BLaER1 treated with 17β-estradiol and CSF1 and Interleukin-3, amounts not matched to agents 10 nM and 100 nM (cell line): ENCODE results near the gene RAB11FIP3.

Experiments used
- H3K27ac ChIP-seq, 11 experiments: shearing (Covaris generic); formaldehyde crosslinking; 2 replicates each; pipeline ENCODE4 v1.8.1; 2022
- H3K27me3 ChIP-seq, 11 experiments: shearing (Covaris generic); formaldehyde crosslinking; 2 replicates each; pipeline ENCODE4 v1.8.1; 2022
- H3K36me3 ChIP-seq, 11 experiments: shearing (Covaris generic); formaldehyde crosslinking; 2 replicates each; pipeline ENCODE4 v1.8.1; 2022
- H3K4me1 ChIP-seq, 10 experiments: shearing (Covaris generic); formaldehyde crosslinking; 2 replicates each; pipeline ENCODE4 v1.8.1; 2022
- H3K4me2 ChIP-seq, 11 experiments: shearing (Covaris generic); formaldehyde crosslinking; 2 replicates each; pipeline ENCODE4 v1.8.1; 2022
- H3K4me3 ChIP-seq, 10 experiments: shearing (Covaris generic); formaldehyde crosslinking; 2 replicates each; pipeline ENCODE4 v1.8.1; 2022
- H3K9ac ChIP-seq, 11 experiments: shearing (Covaris generic); formaldehyde crosslinking; 2 replicates each; pipeline ENCODE4 v1.8.1; 2022
- H3K9me3 ChIP-seq, 11 experiments: shearing (Covaris generic); formaldehyde crosslinking; replicated peaks in 1 of 11; 2 replicates each; pipeline ENCODE4 v1.8.1; 2022
- H4K20me1 ChIP-seq, 11 experiments: shearing (Covaris generic); formaldehyde crosslinking; 2 replicates each; pipeline ENCODE4 v1.8.1; 2022
- Cebpa-rat ChIP-seq, 11 experiments: shearing (Covaris generic); IDR thresholded peaks; 2 replicates each; pipeline ENCODE4 v1.8.1; 2022

Gene RAB11FIP3

GRCh38 chr16:527015-527903, 101.8 kb downstream of the RAB11FIP3 start, which contains the start of gene CAPN15:
CAPN15 (plus strand) TSS chr16:527712; CDS start chr16:546839, 19,127 bp downstream.
- peak within 1 kb of the TSS; percentile 92 to 100 (median 99) for H3K4me2 ChIP-seq
- peak within 1 kb of the TSS; percentile 90 to 100 (median 97) for H3K9ac ChIP-seq
- peaks cover 32 to 86% (median 77%) of the 10 kb centered on the region in 11 experiments for H4K20me1 ChIP-seq
- TF ChIP-seq Cebpa-rat (IDR thresholded peaks at IDR 0.05): no peak
- H3K4me3 ChIP-seq: peak within 1 kb of the TSS; percentile 92 to 100 (median 98)
- H3K9me3 ChIP-seq: no peaks in the 10 kb centered on the region
- peaks cover 68 to 76% (median 72%) of the 10 kb centered on the region in 10 experiments for H3K4me1 ChIP-seq
- no peaks in the 10 kb centered on the region for H3K27me3 ChIP-seq
- H3K27ac ChIP-seq: peak within 1 kb of the TSS; percentile 89 to 99 (median 95)
- peaks cover 9 to 37% (median 28%) of the 10 kb centered on the region in 11 experiments; a peak in 20 of 22 replicates for H3K36me3 ChIP-seq

- Histone ChIP-seq H3K27me3 (no peaks in the 10 kb centered on the region), H3K9me3 (no peaks in the 10 kb centered on the region), H3K4me2 (peak overlapping the region; percentile 90 to 100 (median 98)), H3K4me1 (peaks cover 66 to 78% (median 70%) of the 10 kb centered on the region in 10 experiments), H4K20me1 (peaks cover 42 to 87% (median 80%) of the 10 kb centered on the region in 11 experiments), H3K36me3 (peaks cover 9 to 36% (median 29%) of the 10 kb centered on the region in 11 experiments; a peak in 20 of 22 replicates), H3K9ac (peak overlapping the region; percentile 90 to 100 (median 97)), H3K4me3 (peak overlapping the region; percentile 92 to 100 (median 98)), H3K27ac (peak overlapping the region; percentile 89 to 99 (median 95))
- TF ChIP-seq Cebpa-rat (IDR thresholded peaks at IDR 0.05): no peak
Observed at GRCh38 chr16:528111-529011, 102.9 kb downstream of the RAB11FIP3 start.

GRCh38 chr16:529012-529575, 103.6 kb downstream of the RAB11FIP3 start:
- peak overlapping the region; percentile 92 to 100 (median 98) for H3K4me3 ChIP-seq
- peak overlapping the region; percentile 90 to 100 (median 97) for H3K9ac ChIP-seq
- peak overlapping the region; percentile 89 to 99 (median 95); a peak in 21 of 22 replicates for H3K27ac ChIP-seq
- H3K4me2 ChIP-seq: peak overlapping the region; percentile 90 to 100 (median 98)
- H3K36me3 ChIP-seq: peaks cover 9 to 43% (median 37%) of the 10 kb centered on the region in 11 experiments; a peak in 20 of 22 replicates
- H3K4me1 ChIP-seq: peaks cover 61 to 78% (median 70%) of the 10 kb centered on the region in 10 experiments
- H3K9me3 ChIP-seq: no peaks in the 10 kb centered on the region
- peaks cover 49 to 90% (median 82%) of the 10 kb centered on the region in 11 experiments for H4K20me1 ChIP-seq
- no peaks in the 10 kb centered on the region for H3K27me3 ChIP-seq
- no peak for TF ChIP-seq Cebpa-rat (IDR thresholded peaks at IDR 0.05)

- Histone ChIP-seq H3K4me1 (peaks cover 49 to 78% (median 64%) of the 10 kb centered on the region in 10 experiments), H3K4me3 (peak overlapping the region in 6 of 10 experiments; percentile 93 to 100 (median 99); a peak in 7 of 20 replicates), H3K36me3 (peaks cover 9 to 53% (median 45%) of the 10 kb centered on the region in 11 experiments; a peak in 21 of 22 replicates), H3K27ac (peak overlapping the region in 3 of 11 experiments; percentile 7 to 96 (median 94); a peak in 2 of 22 replicates), H4K20me1 (peaks cover 61 to 90% (median 83%) of the 10 kb centered on the region in 11 experiments), H3K4me2 (peak overlapping the region; percentile 90 to 100 (median 98)), H3K9me3 (no peaks in the 10 kb centered on the region), H3K9ac (peak overlapping the region; percentile 90 to 100 (median 97); a peak in 20 of 22 replicates), H3K27me3 (no peaks in the 10 kb centered on the region)
- no peak for TF ChIP-seq Cebpa-rat (IDR thresholded peaks at IDR 0.05)
Observed at GRCh38 chr16:530111-530817, 104.8 kb downstream of the RAB11FIP3 start.

GRCh38 chr16:531494-532125, 106.2 kb downstream of the RAB11FIP3 start:
- peak overlapping the region in 7 of 11 experiments; percentile 18 to 56 (median 28); a peak in 6 of 22 replicates for H3K9ac ChIP-seq
- peaks cover 35 to 76% (median 55%) of the 10 kb centered on the region in 10 experiments for H3K4me1 ChIP-seq

GRCh38 chr16:533391-534123, 108.1 kb downstream of the RAB11FIP3 start:
- Histone ChIP-seq H3K27ac (peak overlapping the region in 2 of 11 experiments; percentile 42 to 61; a peak in 3 of 22 replicates), H3K9ac (peak overlapping the region in 8 of 11 experiments; percentile 4 to 55 (median 31); a peak in 9 of 22 replicates), H3K4me2 (peak overlapping the region in 6 of 11 experiments; percentile 20 to 80 (median 58); a peak in 9 of 22 replicates), H3K27me3 (no peaks in the 10 kb centered on the region), H3K4me1 (peaks cover 35 to 75% (median 55%) of the 10 kb centered on the region in 10 experiments), H3K9me3 (no peaks in the 10 kb centered on the region), H3K4me3 (no peak overlapping the region), H3K36me3 (peaks cover 36 to 86% (median 72%) of the 10 kb centered on the region in 11 experiments), H4K20me1 (peaks cover 94 to 100% (median 100%) of the 10 kb centered on the region in 11 experiments)
- TF ChIP-seq Cebpa-rat (IDR thresholded peaks at IDR 0.05): no peak

More at GRCh38 chr16:531494-532125, 106.2 kb downstream of the RAB11FIP3 start:
- peaks cover 75 to 90% (median 83%) of the 10 kb centered on the region in 11 experiments for H4K20me1 ChIP-seq
- peaks cover 17 to 67% (median 53%) of the 10 kb centered on the region in 11 experiments for H3K36me3 ChIP-seq
- no peaks in the 10 kb centered on the region for H3K9me3 ChIP-seq
- no peak for TF ChIP-seq Cebpa-rat (IDR thresholded peaks at IDR 0.05)
- peak overlapping the region in 6 of 11 experiments; percentile 4 to 90 (median 27); a peak in 10 of 22 replicates for H3K4me2 ChIP-seq
- H3K4me3 ChIP-seq: no peak overlapping the region
- peak overlapping the region in 2 of 11 experiments; percentile 12 to 20; a peak in 1 of 22 replicates for H3K27ac ChIP-seq
- no peaks in the 10 kb centered on the region for H3K27me3 ChIP-seq
